ENCODE results near the gene WDR82.
A peak's percentile ranks its signal among the peaks of the same experiment; 100 is the strongest.

WDR82 gene

DNA sequence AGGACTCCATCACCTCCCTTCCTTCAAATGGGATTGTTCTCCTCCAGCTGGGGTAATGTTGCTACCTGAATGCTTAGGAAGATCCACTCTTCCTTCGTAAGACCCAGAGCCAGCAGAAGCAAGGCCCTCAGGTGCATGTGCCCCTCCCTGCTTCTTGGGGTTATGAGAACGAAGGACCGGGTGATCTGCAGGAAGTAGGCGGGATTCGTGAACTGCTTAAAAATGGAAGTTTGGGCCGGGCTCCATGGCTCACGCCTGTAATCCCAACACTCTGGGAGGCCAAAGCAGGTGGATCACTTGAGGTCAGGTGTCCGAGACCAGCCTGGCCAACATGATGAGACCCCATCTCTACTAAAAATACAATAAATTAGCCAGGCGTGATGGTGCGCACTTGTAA, 61.0 kb downstream of the WDR82 start:
- no peak for TF ChIP-seq EZH2 (IDR thresholded peaks at IDR 0.05; ENCODE audit: borderline replicate concordance, low read depth, low read length, severe bottlenecking)
- TF ChIP-seq, protein P1, sequence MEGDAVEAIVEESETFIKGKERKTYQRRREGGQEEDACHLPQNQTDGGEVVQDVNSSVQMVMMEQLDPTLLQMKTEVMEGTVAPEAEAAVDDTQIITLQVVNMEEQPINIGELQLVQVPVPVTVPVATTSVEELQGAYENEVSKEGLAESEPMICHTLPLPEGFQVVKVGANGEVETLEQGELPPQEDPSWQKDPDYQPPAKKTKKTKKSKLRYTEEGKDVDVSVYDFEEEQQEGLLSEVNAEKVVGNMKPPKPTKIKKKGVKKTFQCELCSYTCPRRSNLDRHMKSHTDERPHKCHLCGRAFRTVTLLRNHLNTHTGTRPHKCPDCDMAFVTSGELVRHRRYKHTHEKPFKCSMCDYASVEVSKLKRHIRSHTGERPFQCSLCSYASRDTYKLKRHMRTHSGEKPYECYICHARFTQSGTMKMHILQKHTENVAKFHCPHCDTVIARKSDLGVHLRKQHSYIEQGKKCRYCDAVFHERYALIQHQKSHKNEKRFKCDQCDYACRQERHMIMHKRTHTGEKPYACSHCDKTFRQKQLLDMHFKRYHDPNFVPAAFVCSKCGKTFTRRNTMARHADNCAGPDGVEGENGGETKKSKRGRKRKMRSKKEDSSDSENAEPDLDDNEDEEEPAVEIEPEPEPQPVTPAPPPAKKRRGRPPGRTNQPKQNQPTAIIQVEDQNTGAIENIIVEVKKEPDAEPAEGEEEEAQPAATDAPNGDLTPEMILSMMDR (IDR thresholded peaks at IDR 0.05; ENCODE audit: borderline replicate concordance, extremely low read depth, low read length, poor library complexity, severe bottlenecking): no peak
- DNase-seq: no peak
- Histone ChIP-seq H3K4me3 (ENCODE audit: low read depth in 1 of 2, low read length in 2 of 2) (no peak overlapping the region), H3K9ac (ENCODE audit: low read depth, low read length) (no peak overlapping the region), H3K9me3 (ENCODE audit: insufficient read depth, low read length, severe bottlenecking) (no peaks in the 10 kb centered on the region), H2AFZ (ENCODE audit: low read depth, low read length) (no peak overlapping the region), H4K20me1 (ENCODE audit: insufficient read depth, low read length) (no peaks in the 10 kb centered on the region; the same call in 1 of the 2 replicates), H3K27me3 (ENCODE audit: insufficient read depth, low read length, poor library complexity) (no peaks in the 10 kb centered on the region), H3K27ac (ENCODE audit: low read length) (no peak overlapping the region), H3K79me2 (ENCODE audit: insufficient read depth, low read length) (no peaks in the 10 kb centered on the region), H3K36me3 (ENCODE audit: insufficient read depth, low read length) (peaks cover 34% of the 10 kb centered on the region), H3K4me1 (ENCODE audit: insufficient read depth, low read length) (peaks cover 8% of the 10 kb centered on the region), H3K4me2 (ENCODE audit: insufficient read depth, low read length) (no peak overlapping the region)
- ATAC-seq (ENCODE audit: insufficient read depth, low read depth): no peak

DNA sequence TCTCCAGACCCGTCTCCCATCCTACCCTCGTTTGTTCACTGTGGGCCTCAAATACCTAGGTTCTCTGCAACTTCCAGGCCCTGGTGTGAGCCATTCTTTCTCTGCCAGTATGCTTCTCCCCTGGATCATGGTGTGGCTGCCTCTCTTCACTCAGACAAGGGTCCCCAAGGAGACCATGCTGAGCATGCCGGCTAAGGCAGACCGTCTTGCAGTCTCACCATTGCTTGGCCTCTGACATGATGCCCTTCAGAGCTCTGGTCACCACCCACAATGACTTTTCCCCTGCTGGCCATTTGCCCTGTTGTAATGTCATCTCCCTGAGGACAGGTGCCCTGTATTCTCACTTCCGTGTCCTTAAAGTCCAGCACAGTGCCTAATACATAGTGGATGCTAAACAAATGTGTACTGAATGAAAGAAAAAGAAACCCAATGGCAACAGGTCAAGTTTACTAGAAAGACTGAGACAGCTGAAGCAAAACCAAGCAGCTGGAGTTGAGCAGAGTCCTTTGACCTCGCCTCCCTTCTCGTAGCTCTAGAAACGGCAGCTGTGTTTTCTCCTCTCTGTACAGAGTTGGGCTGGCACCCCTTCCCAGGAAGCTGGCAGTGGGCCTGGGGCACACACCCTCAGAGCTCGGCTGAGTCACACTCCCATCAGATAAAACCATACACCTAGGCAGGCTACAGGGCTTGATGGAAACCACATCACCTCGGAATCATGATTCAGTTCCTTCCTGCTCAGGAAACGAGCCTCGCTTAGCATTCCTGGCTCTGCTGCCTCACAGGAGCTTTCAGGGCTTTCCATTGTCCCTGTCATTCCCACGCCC, 61.7 kb downstream of the WDR82 start:
- ATAC-seq (ENCODE audit: insufficient read depth, low read depth): peak; percentile 66
- H3K4me3 ChIP-seq (ENCODE audit: low read depth in 1 of 2, low read length in 2 of 2): no peak overlapping the region
- DNase-seq: peak; percentile 60

DNA sequence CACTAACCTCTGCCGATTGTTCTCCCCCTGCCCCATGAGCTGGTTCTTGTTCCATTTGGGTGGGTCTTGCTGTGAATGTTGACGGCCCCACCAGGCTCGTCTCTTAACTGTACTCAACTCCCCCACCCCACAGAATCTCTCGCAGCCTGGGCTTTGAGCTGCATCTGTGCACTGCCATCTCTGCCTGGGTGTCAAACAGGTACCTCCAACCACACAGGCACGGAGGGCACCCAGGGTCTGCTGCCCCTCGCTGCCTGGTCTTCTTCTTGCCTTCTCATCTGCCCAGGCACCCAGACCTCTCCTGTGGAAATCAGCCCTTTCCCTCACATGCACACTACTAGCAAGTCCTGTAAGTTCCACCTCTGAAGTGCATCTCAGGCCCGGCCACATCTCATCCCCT, 63.1 kb downstream of the WDR82 start:
- H3K4me3 ChIP-seq (ENCODE audit: low read depth in 1 of 2, low read length in 2 of 2): no peak overlapping the region
- no peak overlapping the region for H3K27ac ChIP-seq (ENCODE audit: low read length)
- no peaks in the 10 kb centered on the region for H3K9me3 ChIP-seq (ENCODE audit: insufficient read depth, low read length, severe bottlenecking)
- no peaks in the 10 kb centered on the region for H3K79me2 ChIP-seq (ENCODE audit: insufficient read depth, low read length)
- no peaks in the 10 kb centered on the region; the same call in 1 of the 2 replicates for H4K20me1 ChIP-seq (ENCODE audit: insufficient read depth, low read length)
- DNase-seq (no peak), ATAC-seq (ENCODE audit: insufficient read depth, low read depth) (no peak)
- peaks cover 54% of the 10 kb centered on the region for H3K36me3 ChIP-seq (ENCODE audit: insufficient read depth, low read length)
- H3K4me1 ChIP-seq (ENCODE audit: insufficient read depth, low read length): 0 out of 2 replicates have a peak, but pooled peaks cover 2% of the 10 kb centered on the region
- no peak overlapping the region for H3K9ac ChIP-seq (ENCODE audit: low read depth, low read length)
- no peaks in the 10 kb centered on the region for H3K27me3 ChIP-seq (ENCODE audit: insufficient read depth, low read length, poor library complexity)
- no peak overlapping the region for H2AFZ ChIP-seq (ENCODE audit: low read depth, low read length)
- TF ChIP-seq EZH2 (IDR thresholded peaks at IDR 0.05; ENCODE audit: borderline replicate concordance, low read depth, low read length, severe bottlenecking): no peak
- TF ChIP-seq, protein P1 (IDR thresholded peaks at IDR 0.05; ENCODE audit: borderline replicate concordance, extremely low read depth, low read length, poor library complexity, severe bottlenecking): no peak
- no peak overlapping the region for H3K4me2 ChIP-seq (ENCODE audit: insufficient read depth, low read length)

More for the DNA sequence above, 61.7 kb downstream of the WDR82 start:
- Histone ChIP-seq H4K20me1 (ENCODE audit: insufficient read depth, low read length) (no peaks in the 10 kb centered on the region), H3K9me3 (ENCODE audit: insufficient read depth, low read length, severe bottlenecking) (no peaks in the 10 kb centered on the region), H2AFZ (ENCODE audit: low read depth, low read length) (no peak overlapping the region), H3K27me3 (ENCODE audit: insufficient read depth, low read length, poor library complexity) (no peaks in the 10 kb centered on the region), H3K4me1 (ENCODE audit: insufficient read depth, low read length) (peaks cover 8% of the 10 kb centered on the region), H3K36me3 (ENCODE audit: insufficient read depth, low read length) (peaks cover 40% of the 10 kb centered on the region), H3K4me2 (ENCODE audit: insufficient read depth, low read length) (no peak overlapping the region), H3K27ac (ENCODE audit: low read length) (no peak overlapping the region), H3K9ac (ENCODE audit: low read depth, low read length) (no peak overlapping the region), H3K79me2 (ENCODE audit: insufficient read depth, low read length) (no peaks in the 10 kb centered on the region)
- no peak for TF ChIP-seq EZH2 (IDR thresholded peaks at IDR 0.05; ENCODE audit: borderline replicate concordance, low read depth, low read length, severe bottlenecking)
- TF ChIP-seq, protein P1 (IDR thresholded peaks at IDR 0.05; ENCODE audit: borderline replicate concordance, extremely low read depth, low read length, poor library complexity, severe bottlenecking): no peak

Data from DND-41 (cell line).